K562 (cell line): ENCODE data around the gene ABL1.

Source experiments
- EGR1 ChIP-seq: fragments of 450-650 bp; conservative IDR thresholded peaks from 2 replicates; pipeline ENCODE4 v1.6.1; 2017; ENCODE audit warnings: mild to moderate bottlenecking
- RBM39 ChIP-seq: fragments of 200-400 bp; formaldehyde crosslinking; optimal IDR thresholded peaks from 2 replicates; pipeline ENCODE3; 2018; ENCODE audit warnings: low read depth, low read length
- SIN3A ChIP-seq, 2 experiments: fragments of 150-350 bp in 1 of 2; IDR thresholded peaks; 2 replicates each; pipeline ENCODE4 v1.6.1; 2011 to 2016; ENCODE audit warnings: borderline replicate concordance in 2 of 2, low read depth in 2 of 2, low read length in 2 of 2, mild to moderate bottlenecking in 2 of 2, moderate library complexity in 2 of 2; ENCODE audit not compliant: control insufficient read depth in 1 of 2
- TF ChIP-seq, protein P1 (sequence below): fragments of 450-650 bp; IDR thresholded peaks from 2 replicates; pipeline ENCODE4 v1.6.1; 2016; ENCODE audit warnings: antibody characterized with exemption
- TF ChIP-seq, protein P2 (sequence below), 3 experiments: IDR thresholded peaks in 2 of 3; conservative IDR thresholded peaks in 1 of 3; 2 replicates each; pipeline ENCODE4 v1.5.1; 2011 to 2012; ENCODE audit warnings: low read length in 3 of 3, mild to moderate bottlenecking in 3 of 3, control low read depth in 2 of 3, improper control_type of control experiment in 1 of 3, inconsistent platforms in 1 of 3, low read depth in 1 of 3, mixed read lengths in 1 of 3, moderate library complexity in 1 of 3; ENCODE audit not compliant: insufficient read depth in 2 of 3
- TF ChIP-seq, protein P3 (sequence below): sonication (generic); formaldehyde crosslinking; IDR thresholded peaks from 2 replicates; pipeline ENCODE4 v1.8.0; 2022; ENCODE audit warnings: mild to moderate bottlenecking, missing genetic modification reagents

DNA sequence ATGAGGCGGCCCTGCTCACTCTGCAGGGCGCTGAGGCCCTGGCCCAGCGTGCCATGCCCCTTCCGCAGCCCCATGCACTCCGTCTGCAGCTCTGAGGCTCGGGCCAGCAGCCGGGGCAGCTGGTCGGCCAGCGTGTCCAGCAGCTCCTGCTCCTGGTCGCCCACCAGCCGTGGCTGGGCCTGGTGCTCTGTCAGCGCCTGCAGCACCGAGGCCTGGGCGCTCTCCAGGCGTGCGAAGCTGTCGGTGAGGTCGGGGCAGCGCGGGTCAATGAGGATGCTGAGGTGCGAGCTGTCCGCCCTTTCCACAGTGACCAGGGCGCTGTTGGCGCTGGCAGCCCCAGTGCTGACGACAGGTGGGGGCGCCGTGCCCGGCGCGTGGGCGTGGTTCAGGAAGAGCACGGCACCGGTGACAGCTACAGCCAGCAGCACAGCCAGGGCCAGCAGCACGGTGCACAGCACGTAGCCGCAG, 94.6 kb downstream of the ABL1 start:
- TF ChIP-seq SIN3A (IDR thresholded peaks at IDR 0.05; ENCODE audit: borderline replicate concordance in 2 of 2, control insufficient read depth in 1 of 2, low read depth in 2 of 2, low read length in 2 of 2) = no peak
- TF ChIP-seq, protein P1, sequence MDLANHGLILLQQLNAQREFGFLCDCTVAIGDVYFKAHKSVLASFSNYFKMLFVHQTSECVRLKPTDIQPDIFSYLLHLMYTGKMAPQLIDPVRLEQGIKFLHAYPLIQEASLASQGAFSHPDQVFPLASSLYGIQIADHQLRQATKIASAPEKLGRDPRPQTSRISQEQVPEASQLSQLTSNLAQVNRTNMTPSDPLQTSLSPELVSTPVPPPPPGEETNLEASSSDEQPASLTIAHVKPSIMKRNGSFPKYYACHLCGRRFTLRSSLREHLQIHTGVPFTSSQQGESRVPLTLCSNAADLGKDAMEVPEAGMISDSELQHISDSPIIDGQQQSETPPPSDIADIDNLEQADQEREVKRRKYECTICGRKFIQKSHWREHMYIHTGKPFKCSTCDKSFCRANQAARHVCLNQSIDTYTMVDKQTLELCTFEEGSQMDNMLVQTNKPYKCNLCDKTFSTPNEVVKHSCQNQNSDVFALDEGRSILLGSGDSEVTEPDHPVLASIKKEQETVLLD = no peak
- no peak for TF ChIP-seq RBM39
- TF ChIP-seq, protein P2, sequence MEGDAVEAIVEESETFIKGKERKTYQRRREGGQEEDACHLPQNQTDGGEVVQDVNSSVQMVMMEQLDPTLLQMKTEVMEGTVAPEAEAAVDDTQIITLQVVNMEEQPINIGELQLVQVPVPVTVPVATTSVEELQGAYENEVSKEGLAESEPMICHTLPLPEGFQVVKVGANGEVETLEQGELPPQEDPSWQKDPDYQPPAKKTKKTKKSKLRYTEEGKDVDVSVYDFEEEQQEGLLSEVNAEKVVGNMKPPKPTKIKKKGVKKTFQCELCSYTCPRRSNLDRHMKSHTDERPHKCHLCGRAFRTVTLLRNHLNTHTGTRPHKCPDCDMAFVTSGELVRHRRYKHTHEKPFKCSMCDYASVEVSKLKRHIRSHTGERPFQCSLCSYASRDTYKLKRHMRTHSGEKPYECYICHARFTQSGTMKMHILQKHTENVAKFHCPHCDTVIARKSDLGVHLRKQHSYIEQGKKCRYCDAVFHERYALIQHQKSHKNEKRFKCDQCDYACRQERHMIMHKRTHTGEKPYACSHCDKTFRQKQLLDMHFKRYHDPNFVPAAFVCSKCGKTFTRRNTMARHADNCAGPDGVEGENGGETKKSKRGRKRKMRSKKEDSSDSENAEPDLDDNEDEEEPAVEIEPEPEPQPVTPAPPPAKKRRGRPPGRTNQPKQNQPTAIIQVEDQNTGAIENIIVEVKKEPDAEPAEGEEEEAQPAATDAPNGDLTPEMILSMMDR (IDR thresholded peaks at IDR 0.05 in 2 of 3, conservative IDR thresholded peaks at IDR 0.05 in 1 of 3; ENCODE audit: insufficient read depth in 2 of 3, low read depth in 1 of 3, low read length in 3 of 3) = no peak
- TF ChIP-seq, protein P3, sequence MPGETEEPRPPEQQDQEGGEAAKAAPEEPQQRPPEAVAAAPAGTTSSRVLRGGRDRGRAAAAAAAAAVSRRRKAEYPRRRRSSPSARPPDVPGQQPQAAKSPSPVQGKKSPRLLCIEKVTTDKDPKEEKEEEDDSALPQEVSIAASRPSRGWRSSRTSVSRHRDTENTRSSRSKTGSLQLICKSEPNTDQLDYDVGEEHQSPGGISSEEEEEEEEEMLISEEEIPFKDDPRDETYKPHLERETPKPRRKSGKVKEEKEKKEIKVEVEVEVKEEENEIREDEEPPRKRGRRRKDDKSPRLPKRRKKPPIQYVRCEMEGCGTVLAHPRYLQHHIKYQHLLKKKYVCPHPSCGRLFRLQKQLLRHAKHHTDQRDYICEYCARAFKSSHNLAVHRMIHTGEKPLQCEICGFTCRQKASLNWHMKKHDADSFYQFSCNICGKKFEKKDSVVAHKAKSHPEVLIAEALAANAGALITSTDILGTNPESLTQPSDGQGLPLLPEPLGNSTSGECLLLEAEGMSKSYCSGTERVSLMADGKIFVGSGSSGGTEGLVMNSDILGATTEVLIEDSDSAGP (CRISPR knock-in tag) = no peak
- no peak for TF ChIP-seq EGR1
